ENCODE measurements around the gene TTBK1. TPM values are rescaled to one million over a fixed set of nuclear protein-coding genes. Genes with fewer than 3 reads are reported as not detected.

The TTBK1 gene
- total RNA-seq, 1 donor, result under 0.01 TPM

GRCh38 chr6:43304882-43305281, 61.6 kb downstream of the TTBK1 start:
- H3K27me3 ChIP-seq (ENCODE audit: insufficient read depth, low read length), result no peaks in the 10 kb centered on the region
- H3K9me3 ChIP-seq (ENCODE audit: low read depth, low read length), result no peaks in the 10 kb centered on the region
- peaks cover 20% of the 10 kb centered on the region for H3K4me1 ChIP-seq (ENCODE audit: insufficient read depth, low read length)
- H3K4me3 ChIP-seq (ENCODE audit: low read length), result no peak overlapping the region

- H3K27me3 ChIP-seq (ENCODE audit: insufficient read depth, low read length), result no peaks in the 10 kb centered on the region
- H3K4me1 ChIP-seq (ENCODE audit: insufficient read depth, low read length), result peaks cover 30% of the 10 kb centered on the region
- no peaks in the 10 kb centered on the region for H3K9me3 ChIP-seq (ENCODE audit: low read depth, low read length)
- no peak overlapping the region for H3K4me3 ChIP-seq (ENCODE audit: low read length)
These were observed 62.8 kb downstream of the TTBK1 start for GRCh38 chr6:43306086-43306485.

GRCh38 chr6:43307451-43308100, 64.3 kb downstream of the TTBK1 start:
- H3K27me3 ChIP-seq (ENCODE audit: insufficient read depth, low read length), result no peaks in the 10 kb centered on the region
- no peaks in the 10 kb centered on the region for H3K9me3 ChIP-seq (ENCODE audit: low read depth, low read length)
- no peak overlapping the region for H3K4me3 ChIP-seq (ENCODE audit: low read length)
- H3K4me1 ChIP-seq (ENCODE audit: insufficient read depth, low read length), result peaks cover 44% of the 10 kb centered on the region

- Histone ChIP-seq H3K4me1 (ENCODE audit: insufficient read depth, low read length) (peaks cover 52% of the 10 kb centered on the region), H3K9me3 (ENCODE audit: low read depth, low read length) (no peaks in the 10 kb centered on the region), H3K4me3 (ENCODE audit: low read length) (peak within 1 kb of the TSS; percentile 14), H3K27me3 (ENCODE audit: insufficient read depth, low read length) (no peaks in the 10 kb centered on the region)
These were observed 65.1 kb downstream of the TTBK1 start, which contains the start of gene CRIP3 for GRCh38 chr6:43308101-43308989. Gene CRIP3, minus strand, starts transcription at chr6:43308826. Its CDS starts 34 bp downstream, at chr6:43308792.

GRCh38 chr6:43308990-43309477, 65.8 kb downstream of the TTBK1 start:
- peaks cover 59% of the 10 kb centered on the region for H3K4me1 ChIP-seq (ENCODE audit: insufficient read depth, low read length)
- peak overlapping the region; percentile 14 for H3K4me3 ChIP-seq (ENCODE audit: low read length)
- H3K27me3 ChIP-seq (ENCODE audit: insufficient read depth, low read length), result no peaks in the 10 kb centered on the region

GRCh38 chr6:43310134-43310533, 66.9 kb downstream of the TTBK1 start:
- Histone ChIP-seq H3K4me3 (ENCODE audit: low read length) (no peak overlapping the region), H3K27me3 (ENCODE audit: insufficient read depth, low read length) (no peaks in the 10 kb centered on the region), H3K9me3 (ENCODE audit: low read depth, low read length) (no peaks in the 10 kb centered on the region), H3K4me1 (ENCODE audit: insufficient read depth, low read length) (peaks cover 69% of the 10 kb centered on the region)

More at GRCh38 chr6:43308990-43309477, 65.8 kb downstream of the TTBK1 start:
- H3K9me3 ChIP-seq (ENCODE audit: low read depth, low read length), result no peaks in the 10 kb centered on the region

- Histone ChIP-seq H3K4me3 (ENCODE audit: low read length) (no peak overlapping the region), H3K27me3 (ENCODE audit: insufficient read depth, low read length) (no peaks in the 10 kb centered on the region), H3K4me1 (ENCODE audit: insufficient read depth, low read length) (peaks cover 71% of the 10 kb centered on the region), H3K9me3 (ENCODE audit: low read depth, low read length) (no peaks in the 10 kb centered on the region)
These were observed 67.3 kb downstream of the TTBK1 start for GRCh38 chr6:43310624-43311023.

GRCh38 chr6:43311666-43312065, 68.4 kb downstream of the TTBK1 start:
- Histone ChIP-seq H3K4me3 (ENCODE audit: low read length) (no peak overlapping the region), H3K27me3 (ENCODE audit: insufficient read depth, low read length) (no peaks in the 10 kb centered on the region), H3K4me1 (ENCODE audit: insufficient read depth, low read length) (peaks cover 80% of the 10 kb centered on the region), H3K9me3 (ENCODE audit: low read depth, low read length) (no peaks in the 10 kb centered on the region)

- Histone ChIP-seq H3K9me3 (ENCODE audit: low read depth, low read length) (no peaks in the 10 kb centered on the region), H3K4me3 (ENCODE audit: low read length) (no peak overlapping the region), H3K4me1 (ENCODE audit: insufficient read depth, low read length) (peaks cover 83% of the 10 kb centered on the region), H3K27me3 (ENCODE audit: insufficient read depth, low read length) (no peaks in the 10 kb centered on the region)
These were observed 70.5 kb downstream of the TTBK1 start for GRCh38 chr6:43313813-43314212.

GRCh38 chr6:43318011-43318410, 74.7 kb downstream of the TTBK1 start:
- H3K27me3 ChIP-seq (ENCODE audit: insufficient read depth, low read length), result no peaks in the 10 kb centered on the region
- H3K9me3 ChIP-seq (ENCODE audit: low read depth, low read length), result no peaks in the 10 kb centered on the region
- no peak overlapping the region for H3K4me3 ChIP-seq (ENCODE audit: low read length)
- peaks cover 45% of the 10 kb centered on the region for H3K4me1 ChIP-seq (ENCODE audit: insufficient read depth, low read length)

GRCh38 chr6:43325876-43326275, 82.6 kb downstream of the TTBK1 start:
- Histone ChIP-seq H3K27me3 (ENCODE audit: insufficient read depth, low read length) (no peaks in the 10 kb centered on the region), H3K4me1 (ENCODE audit: insufficient read depth, low read length) (peaks cover 18% of the 10 kb centered on the region), H3K4me3 (ENCODE audit: low read length) (no peak overlapping the region), H3K9me3 (ENCODE audit: low read depth, low read length) (no peaks in the 10 kb centered on the region)

- H3K4me1 ChIP-seq (ENCODE audit: insufficient read depth, low read length), result peaks cover 36% of the 10 kb centered on the region
- H3K4me3 ChIP-seq (ENCODE audit: low read length), result no peak overlapping the region
- no peaks in the 10 kb centered on the region for H3K9me3 ChIP-seq (ENCODE audit: low read depth, low read length)
- H3K27me3 ChIP-seq (ENCODE audit: insufficient read depth, low read length), result no peaks in the 10 kb centered on the region
These were observed 85.2 kb downstream of the TTBK1 start for GRCh38 chr6:43328528-43328927.

GRCh38 chr6:43331470-43331869, 88.2 kb downstream of the TTBK1 start:
- H3K9me3 ChIP-seq (ENCODE audit: low read depth, low read length), result no peaks in the 10 kb centered on the region
- no peaks in the 10 kb centered on the region for H3K27me3 ChIP-seq (ENCODE audit: insufficient read depth, low read length)
- H3K4me3 ChIP-seq (ENCODE audit: low read length), result no peak overlapping the region
- peaks cover 33% of the 10 kb centered on the region for H3K4me1 ChIP-seq (ENCODE audit: insufficient read depth, low read length)

- Histone ChIP-seq H3K9me3 (ENCODE audit: low read depth, low read length) (no peaks in the 10 kb centered on the region), H3K4me3 (ENCODE audit: low read length) (no peak overlapping the region), H3K27me3 (ENCODE audit: insufficient read depth, low read length) (no peaks in the 10 kb centered on the region), H3K4me1 (ENCODE audit: insufficient read depth, low read length) (peaks cover 33% of the 10 kb centered on the region)
These were observed 88.6 kb downstream of the TTBK1 start for GRCh38 chr6:43331891-43332290.

GRCh38 chr6:43334466-43335095, 91.3 kb downstream of the TTBK1 start:
- Histone ChIP-seq H3K27me3 (ENCODE audit: insufficient read depth, low read length) (no peaks in the 10 kb centered on the region), H3K4me3 (ENCODE audit: low read length) (no peak overlapping the region), H3K9me3 (ENCODE audit: low read depth, low read length) (no peaks in the 10 kb centered on the region), H3K4me1 (ENCODE audit: insufficient read depth, low read length) (peaks cover 38% of the 10 kb centered on the region)
